Gastrocnemius medialis (tissue), 4 donors: Measurements from ENCODE around the gene APBB2.

Source experiments
- POLR2A ChIP-seq, 2 donors: fragments of 450-650 bp; IDR thresholded peaks; one replicate each; pipeline ENCODE4 v1.6.1; 2017; ENCODE audit warnings: antibody characterized with exemption in 2 of 2, mild to moderate bottlenecking in 2 of 2, moderate library complexity in 2 of 2
- TF ChIP-seq, protein P1 (sequence below), 5 experiments: fragments of 450-650 bp in 3 of 5; fragments of 200-600 bp in 2 of 5; sonication (generic) in 2 of 5; IDR thresholded peaks in 4 of 5; conservative IDR thresholded peaks in 1 of 5; 1 replicate in 4 of 5; 2 replicates in 1 of 5; pipeline ENCODE4 v1.5.1; 2016 to 2019; ENCODE audit warnings: antibody characterized with exemption in 5 of 5, mild to moderate bottlenecking in 3 of 5, moderate library complexity in 3 of 5

DNA sequence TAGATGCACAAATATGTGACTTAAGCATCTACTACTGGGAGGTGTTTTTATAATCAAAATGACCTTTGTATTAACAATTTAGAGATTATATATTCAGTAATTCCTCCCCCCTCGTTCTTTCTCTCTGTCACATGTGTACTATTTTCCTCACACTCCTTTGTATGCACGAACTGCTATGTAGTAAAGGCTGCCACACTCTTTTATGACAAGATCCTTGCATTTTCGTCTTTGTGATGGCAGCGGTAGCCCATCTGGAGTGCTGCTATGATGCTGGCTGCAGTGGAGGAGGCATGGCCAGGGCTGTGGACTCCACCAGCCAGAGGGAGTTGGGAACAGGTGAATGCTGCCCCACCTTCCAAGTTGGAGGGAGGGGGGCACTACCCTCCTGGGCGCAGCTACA is 248.3 kb downstream of the APBB2 start:
- TF ChIP-seq, protein P1, sequence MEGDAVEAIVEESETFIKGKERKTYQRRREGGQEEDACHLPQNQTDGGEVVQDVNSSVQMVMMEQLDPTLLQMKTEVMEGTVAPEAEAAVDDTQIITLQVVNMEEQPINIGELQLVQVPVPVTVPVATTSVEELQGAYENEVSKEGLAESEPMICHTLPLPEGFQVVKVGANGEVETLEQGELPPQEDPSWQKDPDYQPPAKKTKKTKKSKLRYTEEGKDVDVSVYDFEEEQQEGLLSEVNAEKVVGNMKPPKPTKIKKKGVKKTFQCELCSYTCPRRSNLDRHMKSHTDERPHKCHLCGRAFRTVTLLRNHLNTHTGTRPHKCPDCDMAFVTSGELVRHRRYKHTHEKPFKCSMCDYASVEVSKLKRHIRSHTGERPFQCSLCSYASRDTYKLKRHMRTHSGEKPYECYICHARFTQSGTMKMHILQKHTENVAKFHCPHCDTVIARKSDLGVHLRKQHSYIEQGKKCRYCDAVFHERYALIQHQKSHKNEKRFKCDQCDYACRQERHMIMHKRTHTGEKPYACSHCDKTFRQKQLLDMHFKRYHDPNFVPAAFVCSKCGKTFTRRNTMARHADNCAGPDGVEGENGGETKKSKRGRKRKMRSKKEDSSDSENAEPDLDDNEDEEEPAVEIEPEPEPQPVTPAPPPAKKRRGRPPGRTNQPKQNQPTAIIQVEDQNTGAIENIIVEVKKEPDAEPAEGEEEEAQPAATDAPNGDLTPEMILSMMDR (IDR thresholded peaks at IDR 0.05 in 4 of 5, conservative IDR thresholded peaks at IDR 0.05 in 1 of 5): no peak
- TF ChIP-seq POLR2A (IDR thresholded peaks at IDR 0.05): no peak
